ENCODE results near the gene LRRC74B.
"Not testable (repeated sequence)": the region's sequence is repeated elsewhere in the genome, so short reads cannot be mapped to it uniquely, and the experiment has no call there.

Gene LRRC74B

GRCh38 chr22:21054046-21054713, 8.4 kb downstream of the LRRC74B start:
- in situ Hi-C loops (cut with HindIII; ENCODE audit: low sequenced_read_pairs), result no loop called here

- in situ Hi-C loops (cut with HindIII; ENCODE audit: low sequenced_read_pairs), result no loop called here
Observed at GRCh38 chr22:21054714-21055563, 9.2 kb downstream of the LRRC74B start.

DNA sequence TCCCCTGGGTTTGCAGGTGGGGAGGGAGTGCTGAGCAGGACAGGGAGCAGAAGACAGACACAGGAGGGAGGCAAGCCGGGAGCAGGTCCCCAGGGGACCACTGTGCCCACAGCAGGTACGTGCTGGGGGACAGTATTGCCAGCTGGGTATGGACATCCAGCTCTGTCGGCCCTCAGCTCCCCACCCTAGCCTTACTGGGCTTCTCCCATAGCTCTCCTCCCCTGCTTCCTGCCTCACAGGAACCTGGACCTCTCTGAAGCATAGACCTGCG, 9.8 kb downstream of the LRRC74B start:
- in situ Hi-C loops (cut with HindIII; ENCODE audit: low sequenced_read_pairs), result no loop called here

DNA sequence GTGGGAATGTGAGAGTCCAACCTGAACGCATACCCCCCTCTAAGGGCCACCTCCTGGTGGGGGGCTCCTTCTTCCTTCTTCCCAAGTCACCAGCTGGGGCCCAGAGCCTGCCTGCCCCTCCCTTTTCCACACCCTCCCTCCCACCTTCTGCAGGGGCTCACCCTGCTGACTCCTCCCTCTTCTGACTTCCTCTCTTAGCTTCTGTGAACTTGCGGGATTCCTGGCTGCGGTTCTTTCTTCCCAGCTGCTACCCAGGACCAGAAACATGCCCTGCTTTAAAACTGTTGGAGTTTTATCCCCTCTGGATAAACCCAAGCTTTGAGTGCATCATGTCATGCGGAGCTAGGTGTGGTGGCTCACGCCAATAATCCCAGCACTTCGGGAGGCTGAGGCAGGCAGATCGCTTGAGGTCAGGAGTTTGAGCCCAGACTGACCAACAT, 10.2 kb downstream of the LRRC74B start:
- in situ Hi-C loops (cut with HindIII; ENCODE audit: low sequenced_read_pairs), result no loop called here

DNA sequence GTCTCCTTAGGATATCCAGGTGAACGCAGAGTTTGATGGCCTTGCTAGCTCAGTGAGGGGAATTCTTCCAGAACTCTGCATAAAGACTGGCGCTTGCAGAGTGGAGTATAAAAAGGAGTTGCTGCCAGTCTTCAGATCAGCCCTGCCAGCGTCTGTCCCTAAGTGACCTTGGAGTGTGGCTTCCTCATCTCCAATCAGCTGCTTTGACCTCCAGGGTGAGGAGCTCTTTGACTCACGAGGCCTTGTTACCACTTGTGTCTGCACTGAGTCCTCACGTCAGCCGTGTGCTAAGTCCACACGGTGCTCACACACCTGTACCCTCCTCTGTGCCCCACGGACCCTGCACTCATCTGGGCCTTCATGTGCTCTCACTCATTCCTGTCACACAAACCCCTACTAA, 14.6 kb downstream of the LRRC74B start:
- in situ Hi-C loops (cut with HindIII; ENCODE audit: low sequenced_read_pairs), result not testable (repeated sequence)

DNA sequence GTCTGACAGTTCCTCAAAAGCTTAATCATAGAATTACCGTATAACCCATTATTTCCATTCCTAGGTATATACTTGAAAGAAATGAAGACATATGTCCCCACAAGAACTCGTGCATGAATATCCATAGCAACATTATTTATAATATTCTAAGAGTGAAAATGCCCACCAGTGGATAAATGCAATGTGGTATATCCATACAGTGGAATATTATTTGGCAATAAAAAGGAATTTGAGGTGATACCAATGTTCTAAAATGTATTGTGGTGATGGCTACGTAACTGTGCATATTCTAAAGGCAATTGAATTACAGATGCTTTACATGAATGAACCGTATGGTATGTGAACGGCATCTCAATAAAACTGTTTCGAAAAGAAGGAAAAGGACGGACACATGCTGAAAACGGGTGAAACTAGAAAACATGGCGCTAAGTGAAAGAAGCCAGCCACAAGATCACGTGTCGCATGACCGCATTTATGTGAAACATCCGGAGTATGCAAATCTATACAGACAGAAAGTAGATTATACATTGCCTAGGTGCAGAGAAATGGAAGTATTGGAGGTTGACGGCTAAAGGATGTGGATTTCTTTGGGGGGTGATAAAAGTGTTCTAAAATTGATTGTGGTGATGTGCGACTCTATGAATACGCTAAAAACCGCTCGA, 16.0 kb downstream of the LRRC74B start:
- in situ Hi-C loops (cut with HindIII; ENCODE audit: low sequenced_read_pairs), result not testable (repeated sequence)

DNA sequence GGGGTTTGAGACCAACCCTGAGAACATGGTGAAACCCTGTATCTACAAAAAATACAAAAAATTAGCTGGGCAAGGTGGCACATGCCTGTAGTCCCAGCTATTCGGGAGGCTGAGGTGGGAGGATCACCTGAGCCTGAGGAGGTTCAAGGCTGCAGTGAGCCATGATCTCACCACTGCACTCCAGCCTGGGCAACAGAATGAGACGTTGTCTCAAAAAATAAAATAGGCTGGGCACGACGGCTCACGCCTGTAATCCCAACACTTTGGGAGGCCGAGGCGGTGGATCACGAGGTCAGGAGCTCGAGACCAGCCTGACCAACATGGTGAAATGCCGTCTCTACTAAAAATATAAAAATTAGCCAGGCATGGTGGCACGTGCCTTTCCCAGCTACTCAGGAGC, 18.7 kb downstream of the LRRC74B start:
- in situ Hi-C loops (cut with HindIII; ENCODE audit: low sequenced_read_pairs), result not testable (repeated sequence)

DNA sequence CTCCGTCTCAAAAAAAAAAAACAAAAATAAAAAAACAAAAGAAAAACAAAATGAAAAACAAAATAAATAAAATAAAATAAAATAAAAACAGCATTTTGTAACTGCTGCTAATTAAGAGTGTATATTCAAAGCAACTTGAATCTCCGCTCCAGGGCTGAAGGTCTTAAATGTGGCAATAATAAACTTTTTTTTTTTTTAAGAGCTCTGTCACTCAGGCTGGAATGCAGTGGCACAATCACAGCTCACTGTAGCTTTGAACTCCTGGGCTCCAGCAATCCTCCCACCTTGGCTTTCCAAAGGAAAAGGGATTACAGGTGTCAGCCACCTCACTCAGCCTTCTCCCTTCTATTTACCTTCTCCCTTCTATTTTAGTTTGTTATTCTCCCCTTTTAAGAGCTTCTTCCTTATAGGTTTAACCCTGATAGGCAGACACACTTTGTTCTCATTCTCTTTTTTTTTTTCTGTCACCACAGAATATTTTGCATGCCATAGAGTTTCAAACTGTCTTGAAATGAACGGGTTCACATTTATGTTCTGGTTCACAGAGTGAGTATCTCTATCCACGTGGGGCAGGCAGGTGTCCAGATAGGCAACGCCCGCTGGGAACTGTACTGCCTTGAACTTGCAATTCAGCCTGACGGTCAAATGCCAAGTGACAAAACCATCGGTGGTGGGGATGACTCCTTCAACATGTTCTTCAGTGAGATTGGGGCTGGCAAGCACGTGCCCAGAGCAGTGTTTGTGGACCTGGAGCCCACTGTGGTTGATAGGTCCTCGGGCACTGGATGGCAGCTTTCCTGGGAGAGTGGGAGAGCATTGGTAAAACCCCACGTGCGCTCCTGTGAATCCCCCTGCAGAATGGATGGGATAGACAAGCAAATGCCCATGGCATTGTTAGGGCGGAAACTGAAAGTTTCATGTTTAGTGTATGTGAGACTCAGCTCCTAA, 19.4 kb downstream of the LRRC74B start:
- in situ Hi-C loops (cut with HindIII; ENCODE audit: low sequenced_read_pairs), result no loop called here

DNA sequence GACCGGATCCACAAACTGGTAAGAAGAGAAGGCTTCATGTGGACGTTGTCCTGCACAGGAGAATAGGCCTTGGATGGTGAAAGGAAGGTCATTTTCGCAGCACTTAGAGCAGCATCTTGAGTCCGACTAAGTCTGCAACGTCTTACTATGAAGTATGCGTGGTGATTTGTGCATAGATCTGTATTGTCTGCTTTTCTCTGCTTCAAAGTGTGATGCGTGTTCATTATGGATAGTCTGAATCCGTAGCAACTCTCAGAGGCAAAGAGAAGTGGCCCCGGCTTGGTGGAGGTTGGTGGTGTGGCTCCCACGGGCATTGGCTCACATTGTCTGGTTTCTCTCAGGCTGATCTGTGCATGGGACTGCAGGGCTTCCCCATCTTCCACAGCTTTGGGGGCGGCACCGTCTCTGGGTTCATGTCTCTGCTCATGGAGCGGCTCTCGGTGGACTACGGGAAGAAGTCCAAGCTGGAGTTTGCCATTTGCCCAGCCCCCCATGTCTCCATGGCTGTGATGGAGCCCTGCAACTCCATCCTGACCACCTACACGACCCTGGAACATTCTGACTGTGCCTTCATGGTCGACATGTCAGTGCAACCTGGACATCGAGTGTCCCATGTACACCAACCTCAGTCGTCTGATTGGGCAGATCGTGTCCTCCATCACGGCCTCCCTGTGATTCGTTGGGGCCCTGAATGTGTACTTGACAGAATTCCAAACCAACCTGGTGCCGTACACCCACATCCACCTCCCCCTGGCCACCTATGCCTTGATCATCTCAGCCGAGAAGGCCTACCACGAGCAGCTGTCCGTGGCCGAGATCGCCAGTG, 21.5 kb downstream of the LRRC74B start:
- in situ Hi-C loops (cut with HindIII; ENCODE audit: low sequenced_read_pairs), result no loop called here

DNA sequence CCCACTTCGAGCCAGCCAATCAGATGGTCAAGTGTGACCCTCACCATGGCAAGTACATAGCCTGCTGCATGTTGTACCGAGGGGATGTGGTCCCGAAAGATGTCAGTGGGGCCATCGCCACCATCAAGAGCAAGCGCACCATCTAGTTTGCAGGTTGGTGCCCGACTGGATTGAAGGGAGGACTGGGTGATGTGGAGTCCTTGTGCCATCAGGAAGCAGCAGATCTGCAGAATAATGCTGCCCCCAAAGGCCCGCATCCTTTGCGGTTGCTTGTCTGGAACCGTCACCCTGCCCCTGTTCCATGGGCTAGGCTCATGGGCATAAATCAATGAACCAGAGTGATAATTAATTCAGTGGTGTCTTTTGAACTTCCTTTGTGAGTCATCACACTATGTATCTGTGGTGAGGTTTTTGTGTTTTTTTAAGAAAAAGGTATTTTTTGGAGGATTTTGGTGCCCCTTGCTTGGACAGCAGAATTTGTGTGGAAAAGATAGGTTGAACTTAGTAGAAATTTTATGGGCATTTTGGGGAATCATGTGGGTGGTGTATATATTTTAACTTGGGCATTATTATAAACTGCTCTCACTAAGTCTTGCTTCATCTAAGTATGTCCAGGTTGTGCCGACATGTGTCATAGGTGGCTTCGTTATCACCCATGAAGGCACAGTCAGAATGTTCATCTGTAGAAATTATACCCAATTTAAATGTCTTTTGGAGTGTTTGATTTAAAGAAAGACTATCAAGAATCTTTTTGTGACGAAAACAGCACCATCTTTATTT, 22.3 kb downstream of the LRRC74B start:
- in situ Hi-C loops (cut with HindIII; ENCODE audit: low sequenced_read_pairs), result no loop called here

GRCh38 chr22:21068681-21069276, 23.0 kb downstream of the LRRC74B start:
- in situ Hi-C loops (cut with HindIII; ENCODE audit: low sequenced_read_pairs), result no loop called here

GRCh38 chr22:21069375-21069774, 23.6 kb downstream of the LRRC74B start:
- in situ Hi-C loops (cut with HindIII; ENCODE audit: low sequenced_read_pairs), result no loop called here

GRCh38 chr22:21070690-21071615, 25.2 kb downstream of the LRRC74B start:
- in situ Hi-C loops (cut with HindIII; ENCODE audit: low sequenced_read_pairs), result no loop called here

DNA sequence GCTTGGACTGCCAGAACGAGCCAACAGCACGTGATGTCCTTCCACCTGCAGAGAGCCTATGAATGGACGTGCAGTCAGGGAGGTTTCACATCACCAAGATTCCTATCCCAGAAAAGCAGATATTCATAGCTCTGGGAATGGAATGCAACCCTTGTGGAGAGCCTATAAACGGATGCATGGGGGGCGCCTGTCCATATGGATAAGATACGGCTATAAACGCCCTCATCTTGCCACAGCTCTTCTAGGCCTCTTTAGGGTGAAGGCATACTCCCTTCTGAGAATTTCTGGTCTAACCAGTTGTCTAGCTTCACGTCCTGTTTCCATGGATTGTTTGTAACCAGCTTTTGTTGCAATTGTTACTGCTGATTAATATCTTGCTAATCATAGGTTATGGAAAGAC, 26.1 kb downstream of the LRRC74B start:
- in situ Hi-C loops (cut with HindIII; ENCODE audit: low sequenced_read_pairs), result not testable (repeated sequence)

- in situ Hi-C loops (cut with HindIII; ENCODE audit: low sequenced_read_pairs), result no loop called here
Observed at GRCh38 chr22:21073023-21073422, 27.3 kb downstream of the LRRC74B start.

- in situ Hi-C loops (cut with HindIII; ENCODE audit: low sequenced_read_pairs), result no loop called here
Observed at GRCh38 chr22:21073482-21073881, 27.7 kb downstream of the LRRC74B start.

GRCh38 chr22:21074102-21074715, 28.5 kb downstream of the LRRC74B start:
- in situ Hi-C loops (cut with HindIII; ENCODE audit: low sequenced_read_pairs), result no loop called here
